CD4-positive, alpha-beta T cell treated with Interleukin-4 for 1 hour (primary cell): Measurements from ENCODE around the gene FRMPD2.
"Not testable (repeated sequence)": the region's sequence is repeated elsewhere in the genome, so short reads cannot be mapped to it uniquely, and the experiment has no call there.

ENCODE experiments used
- DNase-seq, 2 donors: peaks; one replicate each; pipeline ENCODE4 v3.0.0-alpha.2; 2020 to 2022

Gene FRMPD2

GRCh38 chr10:48125631-48126030 lies 148.9 kb downstream of the FRMPD2 start:
- DNase-seq = not testable (repeated sequence)

DNA sequence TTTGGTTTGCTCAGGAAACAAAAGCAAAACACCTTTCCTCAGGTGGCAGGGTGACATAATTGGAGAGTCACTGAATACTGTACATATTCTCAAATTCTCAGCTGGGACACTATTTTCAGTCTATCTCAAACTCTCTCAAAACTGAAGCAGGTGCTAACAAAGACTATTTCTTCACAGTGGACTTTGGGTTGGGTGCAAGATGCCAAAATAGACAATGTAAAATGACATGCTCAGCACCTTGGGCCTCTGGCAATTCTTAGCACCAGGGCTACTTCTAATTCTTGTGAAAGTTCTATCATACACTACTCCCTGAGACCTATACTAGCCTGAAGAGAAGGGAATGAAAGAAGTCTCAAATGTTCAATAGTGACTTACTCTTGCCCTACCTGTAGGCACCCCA lies 151.9 kb downstream of the FRMPD2 start:
- not testable (repeated sequence) for DNase-seq

DNA sequence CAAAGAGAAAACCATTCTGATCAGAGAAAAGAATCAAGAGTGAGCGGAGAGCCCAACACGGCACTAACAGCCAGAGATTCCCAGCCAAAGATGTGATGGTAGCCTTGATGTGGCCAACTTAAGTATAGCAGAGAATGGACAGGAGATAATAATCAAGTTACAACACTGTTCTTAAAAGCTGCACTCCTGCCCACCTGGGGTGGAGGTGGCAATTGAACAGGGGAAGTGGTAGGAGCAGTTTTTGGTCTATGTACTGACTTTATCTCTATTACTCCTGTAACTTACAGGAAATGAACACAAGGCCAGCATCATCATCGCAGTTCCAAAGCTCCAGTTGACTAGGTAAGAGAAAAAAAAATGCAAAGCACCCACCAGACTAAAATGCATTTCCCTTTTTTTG lies 164.2 kb downstream of the FRMPD2 start:
- DNase-seq = not testable (repeated sequence)
